Endothelial cell (in vitro differentiated cells): ENCODE measurements around the gene POLA1. TPM values are rescaled to one million over a fixed set of nuclear protein-coding genes. Genes with fewer than 3 reads are reported as not detected.

Experiments used
- DNase-seq: peaks from one replicate; pipeline ENCODE4 v3.0.0; 2021; ENCODE audit warnings: low spot score
- H3K27ac Mint-ChIP-seq: one replicate; pipeline ENCODE4 v1.8.0; 2021; ENCODE audit warnings: mixed read lengths, inconsistent platforms; ENCODE audit not compliant: unreplicated experiment
- H3K27me3 Mint-ChIP-seq: one replicate; pipeline ENCODE4 v1.8.0; 2021; ENCODE audit warnings: mild to moderate bottlenecking, moderate library complexity, mixed read lengths, inconsistent platforms; ENCODE audit not compliant: unreplicated experiment
- H3K36me3 Mint-ChIP-seq: one replicate; pipeline ENCODE4 v1.8.0; 2021; ENCODE audit warnings: mild to moderate bottlenecking, low read depth, mixed read lengths, inconsistent platforms; ENCODE audit not compliant: unreplicated experiment
- H3K4me1 Mint-ChIP-seq: one replicate; pipeline ENCODE4 v1.8.0; 2021; ENCODE audit warnings: mild to moderate bottlenecking, mixed read lengths, inconsistent platforms; ENCODE audit not compliant: unreplicated experiment
- H3K4me3 Mint-ChIP-seq: one replicate; pipeline ENCODE4 v1.8.0; 2021; ENCODE audit warnings: mild to moderate bottlenecking, mixed read lengths, inconsistent platforms; ENCODE audit not compliant: unreplicated experiment
- H3K9me3 Mint-ChIP-seq: one replicate; pipeline ENCODE4 v1.8.0; 2021; ENCODE audit warnings: mixed read lengths, inconsistent platforms; ENCODE audit not compliant: unreplicated experiment
- total RNA-seq: library from RNA; stranded (reverse); fragmentation: NEBNext Ultra II Directional; extraction: Animal tissue kit (Norgen Biotek cat#: 25700); gene quantifications from one replicate; pipeline ENCODE4 v1.2.1, GENCODE V29; 2021; ENCODE audit not compliant: unreplicated experiment
- TF ChIP-seq, protein P1 (sequence below): fragments of 200-600 bp; sonication (generic); IDR thresholded peaks from one replicate; pipeline ENCODE4 v1.5.0; 2021; ENCODE audit warnings: antibody characterized with exemption; ENCODE audit not compliant: unreplicated experiment

Gene POLA1
- total RNA-seq, 1 donor from 2014 or later: 12.9 TPM

DNA sequence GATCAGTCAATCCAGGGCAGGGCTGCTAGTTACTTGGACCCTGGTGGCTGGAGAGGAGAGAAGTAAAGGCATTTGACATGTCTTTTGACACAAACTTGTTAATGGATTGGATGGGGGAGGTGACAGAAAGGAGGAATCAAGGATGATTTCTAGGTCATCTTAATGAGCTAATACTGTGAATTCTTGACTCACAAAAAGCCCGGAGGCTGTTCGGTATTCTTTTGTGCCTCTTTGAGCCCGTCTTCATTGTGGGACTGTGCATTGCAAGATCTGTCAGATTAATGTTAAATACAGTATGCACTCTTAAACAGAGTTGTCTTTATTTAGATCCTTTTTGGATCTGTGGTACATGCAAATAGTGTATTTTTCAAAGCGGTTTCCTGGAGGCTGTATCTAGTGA is 25.1 kb downstream of the POLA1 start:
- H3K4me1 Mint-ChIP-seq: no peaks in the 10 kb centered on the region
- no peak overlapping the region for H3K27ac Mint-ChIP-seq
- peaks cover 5% of the 10 kb centered on the region for H3K27me3 Mint-ChIP-seq
- TF ChIP-seq, protein P1, sequence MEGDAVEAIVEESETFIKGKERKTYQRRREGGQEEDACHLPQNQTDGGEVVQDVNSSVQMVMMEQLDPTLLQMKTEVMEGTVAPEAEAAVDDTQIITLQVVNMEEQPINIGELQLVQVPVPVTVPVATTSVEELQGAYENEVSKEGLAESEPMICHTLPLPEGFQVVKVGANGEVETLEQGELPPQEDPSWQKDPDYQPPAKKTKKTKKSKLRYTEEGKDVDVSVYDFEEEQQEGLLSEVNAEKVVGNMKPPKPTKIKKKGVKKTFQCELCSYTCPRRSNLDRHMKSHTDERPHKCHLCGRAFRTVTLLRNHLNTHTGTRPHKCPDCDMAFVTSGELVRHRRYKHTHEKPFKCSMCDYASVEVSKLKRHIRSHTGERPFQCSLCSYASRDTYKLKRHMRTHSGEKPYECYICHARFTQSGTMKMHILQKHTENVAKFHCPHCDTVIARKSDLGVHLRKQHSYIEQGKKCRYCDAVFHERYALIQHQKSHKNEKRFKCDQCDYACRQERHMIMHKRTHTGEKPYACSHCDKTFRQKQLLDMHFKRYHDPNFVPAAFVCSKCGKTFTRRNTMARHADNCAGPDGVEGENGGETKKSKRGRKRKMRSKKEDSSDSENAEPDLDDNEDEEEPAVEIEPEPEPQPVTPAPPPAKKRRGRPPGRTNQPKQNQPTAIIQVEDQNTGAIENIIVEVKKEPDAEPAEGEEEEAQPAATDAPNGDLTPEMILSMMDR: no peak
- no peak for DNase-seq
- H3K9me3 Mint-ChIP-seq: no peaks in the 10 kb centered on the region
- H3K36me3 Mint-ChIP-seq: peaks cover 22% of the 10 kb centered on the region
- no peak overlapping the region for H3K4me3 Mint-ChIP-seq

DNA sequence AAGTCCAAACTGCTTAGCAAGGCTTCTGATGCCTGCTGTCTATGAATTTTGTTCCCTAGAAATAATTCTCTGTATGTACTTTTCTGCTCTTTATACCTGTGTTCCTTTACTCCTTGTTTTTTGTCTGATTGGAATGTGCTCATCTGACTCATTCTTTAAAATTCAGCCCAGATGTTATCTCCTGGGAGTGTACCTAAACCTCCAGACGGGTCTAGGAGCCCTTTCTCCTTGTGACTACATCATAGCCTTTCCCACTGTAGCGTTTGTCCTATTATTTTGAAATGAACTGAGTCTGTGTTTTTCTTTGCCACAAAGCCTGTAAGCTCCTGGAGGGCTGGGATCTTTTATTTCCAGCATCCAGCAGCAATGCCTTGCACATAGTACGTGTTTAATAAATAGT is 26.3 kb downstream of the POLA1 start:
- TF ChIP-seq, protein P1: no peak
- H3K36me3 Mint-ChIP-seq: peaks cover 26% of the 10 kb centered on the region
- DNase-seq: no peak
- no peaks in the 10 kb centered on the region for H3K4me1 Mint-ChIP-seq
- peaks cover 5% of the 10 kb centered on the region for H3K27me3 Mint-ChIP-seq
- no peak overlapping the region for H3K4me3 Mint-ChIP-seq
- no peak overlapping the region for H3K27ac Mint-ChIP-seq
- H3K9me3 Mint-ChIP-seq: no peaks in the 10 kb centered on the region

DNA sequence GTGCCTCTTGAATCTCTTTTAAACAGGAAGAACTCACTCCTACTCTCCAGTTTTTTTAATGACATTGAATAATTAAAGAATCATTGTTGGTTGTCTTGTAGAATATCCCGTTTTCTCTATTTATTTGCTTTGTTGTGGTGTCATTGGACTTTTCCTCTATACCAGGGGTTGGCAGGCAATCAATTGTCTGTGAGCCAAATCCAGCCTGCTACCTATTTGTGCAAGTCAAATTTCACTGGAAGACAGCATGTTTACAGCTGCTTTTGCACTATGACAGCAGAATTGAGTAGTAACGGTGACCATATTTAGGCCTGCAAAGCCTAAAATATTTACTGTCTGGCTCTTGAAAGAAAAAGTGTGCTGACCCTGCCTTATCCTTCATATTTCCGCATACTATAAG is 34.8 kb downstream of the POLA1 start:
- DNase-seq: no peak
- TF ChIP-seq, protein P1: no peak
- Mint-ChIP-seq H3K36me3 (peaks cover 4% of the 10 kb centered on the region), H3K27ac (no peak overlapping the region), H3K4me1 (no peaks in the 10 kb centered on the region), H3K27me3 (no peaks in the 10 kb centered on the region), H3K4me3 (no peak overlapping the region), H3K9me3 (no peaks in the 10 kb centered on the region)

DNA sequence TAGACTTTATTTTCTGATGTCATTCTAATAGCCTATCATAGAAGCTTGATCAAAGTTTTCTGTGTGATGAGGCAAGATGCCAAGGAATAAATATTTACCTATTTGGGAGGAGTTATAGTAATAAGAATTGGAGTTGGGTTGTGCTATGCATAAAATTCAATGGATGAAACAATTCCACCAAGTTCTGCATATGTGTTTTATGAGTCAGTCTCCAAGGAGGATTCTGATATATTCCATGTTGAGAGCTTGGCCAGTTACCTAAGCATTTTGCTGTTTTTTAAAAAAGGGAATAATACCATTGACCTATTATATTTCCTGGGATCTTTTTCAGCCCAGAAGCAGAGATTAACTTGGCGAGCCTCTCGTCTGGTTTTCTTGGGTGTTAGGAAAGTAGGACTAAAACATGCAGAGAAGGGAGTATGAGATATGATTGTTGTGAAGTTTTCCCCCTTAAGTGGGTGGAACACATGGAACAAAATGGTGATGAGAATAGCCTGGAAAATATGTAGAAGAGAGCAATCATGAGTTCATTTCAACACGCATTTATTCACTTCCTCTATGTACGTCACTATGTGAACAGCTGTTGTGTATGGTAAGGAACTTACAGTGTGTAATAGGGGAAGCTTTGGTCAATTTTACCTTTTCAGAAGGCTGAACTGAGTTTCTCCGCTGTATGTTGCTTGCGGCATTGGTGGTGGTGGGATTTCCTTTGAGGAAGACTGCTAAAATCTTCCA is 39.2 kb downstream of the POLA1 start:
- no peaks in the 10 kb centered on the region for H3K27me3 Mint-ChIP-seq
- DNase-seq: no peak
- H3K36me3 Mint-ChIP-seq: no peaks in the 10 kb centered on the region
- H3K27ac Mint-ChIP-seq: no peak overlapping the region
- H3K4me3 Mint-ChIP-seq: no peak overlapping the region
- TF ChIP-seq, protein P1: no peak
- H3K4me1 Mint-ChIP-seq: no peaks in the 10 kb centered on the region
- no peaks in the 10 kb centered on the region for H3K9me3 Mint-ChIP-seq

DNA sequence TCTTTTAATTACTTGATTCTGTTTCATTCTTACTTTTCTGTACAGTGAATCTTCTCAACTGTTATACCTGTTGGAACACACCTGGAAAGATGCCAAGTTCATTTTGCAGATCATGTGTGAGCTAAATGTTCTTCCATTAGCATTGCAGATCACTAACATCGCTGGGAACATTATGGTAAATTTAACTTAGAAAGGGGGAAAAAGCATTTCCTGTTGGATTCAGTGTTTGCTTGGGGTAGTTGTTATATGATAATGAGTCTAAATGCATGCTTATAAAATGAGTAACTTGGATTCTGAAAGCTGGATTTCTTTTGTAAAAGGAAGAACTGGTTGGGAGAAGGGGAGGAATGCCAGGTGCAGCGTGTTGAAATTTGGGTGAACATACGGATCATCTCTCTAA is 47.6 kb downstream of the POLA1 start:
- TF ChIP-seq, protein P1: no peak
- Mint-ChIP-seq H3K4me1 (no peaks in the 10 kb centered on the region), H3K4me3 (no peak overlapping the region), H3K36me3 (no peaks in the 10 kb centered on the region), H3K9me3 (no peaks in the 10 kb centered on the region), H3K27me3 (no peaks in the 10 kb centered on the region), H3K27ac (no peak overlapping the region)
- no peak for DNase-seq
